HG03520 (cell line): ENCODE results near the gene MORC3.
"Not testable (repeated sequence)": the region's sequence is repeated elsewhere in the genome, so short reads cannot be mapped to it uniquely, and the experiment has no call there.

Experiments used
- ATAC-seq: cut with Tn5 transposase; IDR thresholded peaks from one replicate; pipeline ENCODE4 v1.9.1; 2021; ENCODE audit warnings: mild to moderate bottlenecking, moderate library complexity; ENCODE audit not compliant: unreplicated experiment

Gene MORC3, protein sequence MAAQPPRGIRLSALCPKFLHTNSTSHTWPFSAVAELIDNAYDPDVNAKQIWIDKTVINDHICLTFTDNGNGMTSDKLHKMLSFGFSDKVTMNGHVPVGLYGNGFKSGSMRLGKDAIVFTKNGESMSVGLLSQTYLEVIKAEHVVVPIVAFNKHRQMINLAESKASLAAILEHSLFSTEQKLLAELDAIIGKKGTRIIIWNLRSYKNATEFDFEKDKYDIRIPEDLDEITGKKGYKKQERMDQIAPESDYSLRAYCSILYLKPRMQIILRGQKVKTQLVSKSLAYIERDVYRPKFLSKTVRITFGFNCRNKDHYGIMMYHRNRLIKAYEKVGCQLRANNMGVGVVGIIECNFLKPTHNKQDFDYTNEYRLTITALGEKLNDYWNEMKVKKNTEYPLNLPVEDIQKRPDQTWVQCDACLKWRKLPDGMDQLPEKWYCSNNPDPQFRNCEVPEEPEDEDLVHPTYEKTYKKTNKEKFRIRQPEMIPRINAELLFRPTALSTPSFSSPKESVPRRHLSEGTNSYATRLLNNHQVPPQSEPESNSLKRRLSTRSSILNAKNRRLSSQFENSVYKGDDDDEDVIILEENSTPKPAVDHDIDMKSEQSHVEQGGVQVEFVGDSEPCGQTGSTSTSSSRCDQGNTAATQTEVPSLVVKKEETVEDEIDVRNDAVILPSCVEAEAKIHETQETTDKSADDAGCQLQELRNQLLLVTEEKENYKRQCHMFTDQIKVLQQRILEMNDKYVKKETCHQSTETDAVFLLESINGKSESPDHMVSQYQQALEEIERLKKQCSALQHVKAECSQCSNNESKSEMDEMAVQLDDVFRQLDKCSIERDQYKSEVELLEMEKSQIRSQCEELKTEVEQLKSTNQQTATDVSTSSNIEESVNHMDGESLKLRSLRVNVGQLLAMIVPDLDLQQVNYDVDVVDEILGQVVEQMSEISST

DNA sequence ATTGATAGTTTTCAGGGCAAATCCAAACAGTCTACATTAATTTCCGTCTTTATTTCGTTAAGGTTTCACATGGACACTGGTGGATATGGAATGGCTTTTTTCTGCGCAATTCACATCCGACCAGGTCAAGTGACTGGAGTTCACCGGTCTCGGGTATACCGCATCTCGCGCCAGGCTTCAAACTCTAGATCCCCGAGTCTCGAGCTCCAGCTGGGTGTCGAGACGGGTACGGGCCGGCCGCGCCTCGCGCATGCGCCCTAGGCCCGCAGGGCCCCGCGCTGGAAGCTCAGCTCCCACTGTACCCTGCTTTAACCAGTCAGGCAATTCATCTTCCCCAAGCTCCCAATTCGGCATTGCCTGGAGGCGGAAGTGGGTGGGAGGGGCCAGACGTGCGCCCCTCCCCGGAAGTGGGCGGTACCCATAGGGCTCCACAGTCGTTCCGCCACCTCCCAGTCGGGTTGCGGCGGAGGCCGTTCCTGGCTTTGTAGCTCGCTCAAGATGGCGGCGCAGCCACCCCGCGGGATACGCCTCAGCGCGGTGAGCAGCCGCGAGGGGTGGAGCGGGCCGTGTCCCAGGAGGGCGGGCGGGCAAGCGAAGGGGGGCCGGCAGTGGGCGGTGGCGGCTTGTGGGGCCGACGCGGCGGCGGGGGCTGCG lies at the start of gene MORC3:
TSS of gene MORC3 (plus strand) at position 431 of the 654 bp plus-strand sequence. CDS start at position 499, 68 bp downstream.
- peak; percentile 79 for ATAC-seq

DNA sequence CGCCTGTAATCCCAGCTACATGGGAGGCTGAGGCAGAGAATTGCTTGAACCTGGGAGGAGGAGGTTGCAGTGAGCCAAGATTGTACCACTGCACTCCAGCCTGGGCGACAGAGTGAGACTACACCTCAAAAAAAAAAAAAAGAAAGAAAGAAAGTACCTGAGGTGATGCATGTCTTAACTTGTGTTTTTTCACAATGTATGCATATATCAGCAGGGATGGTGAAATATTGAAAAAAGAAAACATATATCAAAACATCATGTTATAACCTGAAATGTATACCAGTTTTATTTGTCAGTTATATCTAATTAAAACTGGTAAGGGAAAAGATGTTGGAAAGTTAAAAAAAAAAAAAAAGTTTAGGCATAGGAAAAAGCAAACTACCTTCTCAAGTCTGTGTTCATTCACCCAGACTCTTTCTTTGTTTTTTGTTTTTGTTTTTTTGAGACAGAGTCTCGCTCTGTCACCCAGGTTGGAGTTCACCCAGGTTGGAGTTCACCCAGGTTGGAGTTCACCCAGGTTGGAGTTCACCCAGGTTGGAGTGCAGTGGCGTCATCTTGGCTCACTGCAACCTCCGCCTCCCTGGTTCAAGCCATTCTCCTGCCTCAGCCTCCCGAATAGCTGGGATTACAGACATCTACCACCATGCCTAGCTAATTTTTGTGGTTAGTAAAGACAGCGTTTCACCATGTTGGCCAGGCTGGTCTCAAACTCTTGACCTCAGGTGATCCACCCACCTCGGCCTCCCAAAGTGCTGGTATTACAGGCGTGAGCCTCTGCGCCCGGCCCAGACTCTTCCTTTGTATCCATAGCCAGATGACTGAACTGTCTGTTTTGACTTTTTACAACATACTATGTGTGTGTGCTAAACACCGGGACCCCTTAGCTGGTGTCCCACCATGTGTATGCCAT lies 49.0 kb upstream of the MORC3 start:
- ATAC-seq = not testable (repeated sequence)

DNA sequence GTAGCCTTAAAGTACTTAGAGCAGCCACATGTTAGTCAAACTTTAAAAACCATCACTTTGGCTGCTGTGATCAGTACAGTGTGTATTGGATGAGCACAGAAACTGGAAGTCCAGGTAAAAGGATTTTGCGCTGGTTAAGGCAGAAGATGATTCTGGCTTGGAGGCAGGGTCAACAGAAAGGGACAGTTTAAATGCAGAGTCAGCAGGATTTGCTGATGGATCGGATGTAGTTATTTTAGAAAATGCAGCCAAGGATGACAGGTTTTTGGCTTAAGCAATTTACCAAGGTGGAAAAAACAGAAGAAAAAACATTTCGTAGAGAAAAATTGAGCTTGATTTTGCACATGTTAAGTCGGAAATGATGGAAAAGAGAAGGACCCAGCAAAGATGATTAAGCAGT lies 45.9 kb upstream of the MORC3 start:
- ATAC-seq = no peak

DNA sequence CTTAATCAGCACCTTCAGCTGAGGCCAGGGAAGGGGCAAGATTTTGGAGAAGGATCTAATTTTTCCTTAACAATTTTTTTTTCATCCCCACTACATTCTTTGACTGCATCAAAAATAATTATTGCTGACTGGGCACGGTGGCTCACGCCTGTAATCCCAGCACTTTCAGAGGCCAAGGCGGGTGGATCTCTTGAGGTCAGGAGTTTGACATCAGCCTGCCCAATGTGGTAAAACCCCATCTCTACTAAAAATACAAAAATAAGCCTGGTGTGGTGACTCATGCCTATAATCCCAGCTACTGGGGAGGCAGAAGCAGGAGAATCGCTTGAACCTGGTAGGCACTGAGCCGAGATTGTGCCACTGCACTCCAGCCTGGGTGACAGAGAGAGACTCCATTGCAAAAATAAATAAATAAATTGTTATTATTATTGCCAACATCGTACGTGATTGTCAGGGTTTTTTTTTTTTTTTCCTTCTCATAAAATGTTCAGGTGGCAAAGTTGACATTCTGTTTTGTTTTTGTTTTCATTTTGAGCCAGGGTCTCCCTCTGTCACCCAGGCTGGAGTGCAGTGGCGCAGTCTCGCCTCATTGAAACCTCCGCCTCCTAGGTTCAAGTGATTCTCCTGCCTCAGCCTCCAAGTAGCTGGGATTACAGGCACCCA lies 37.3 kb upstream of the MORC3 start:
- ATAC-seq = no peak

DNA sequence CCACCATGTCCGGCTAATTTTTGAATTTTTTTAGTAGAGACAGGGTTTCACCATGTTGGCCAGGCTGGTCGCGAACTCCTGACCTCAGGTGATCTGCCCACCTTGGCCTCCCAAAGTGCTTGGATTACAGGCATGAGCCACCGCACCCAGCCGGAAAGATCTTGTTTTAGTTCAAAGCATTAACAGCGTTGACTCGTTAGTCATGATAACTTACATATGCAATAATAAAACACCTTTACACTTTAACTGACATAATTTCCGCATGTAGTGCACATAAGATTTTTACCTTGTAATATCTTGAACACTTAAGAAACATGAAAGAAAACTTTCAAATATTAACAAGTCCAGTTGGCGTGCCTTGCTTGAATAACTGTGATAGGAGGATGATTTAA lies 36.8 kb upstream of the MORC3 start:
- not testable (repeated sequence) for ATAC-seq

DNA sequence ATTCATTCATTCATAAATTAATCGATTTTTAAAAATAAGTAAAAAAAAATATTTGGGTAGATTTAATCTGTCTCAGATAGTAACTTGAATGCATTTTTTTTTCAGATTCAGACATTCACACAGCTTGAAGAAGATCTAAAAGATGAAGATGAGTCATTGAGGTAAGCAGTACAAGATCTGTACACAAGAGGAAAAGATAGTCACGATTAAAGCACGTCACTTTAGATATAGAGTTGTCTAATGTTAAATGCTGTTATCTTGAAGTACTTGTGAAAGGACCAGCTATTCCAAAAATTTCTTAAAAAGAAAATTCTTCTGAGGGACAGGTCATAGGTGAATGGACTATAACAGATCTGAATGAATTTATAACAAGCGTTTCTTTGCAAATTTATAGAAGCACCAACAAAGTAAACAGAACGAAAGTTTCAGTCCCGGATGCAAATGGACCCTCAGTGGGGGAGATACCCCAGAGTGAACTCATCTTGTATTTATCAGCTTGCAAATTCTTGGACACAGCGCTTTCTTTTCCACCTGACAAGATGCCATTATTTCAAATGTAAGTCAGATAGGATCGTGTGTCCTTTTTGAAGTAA lies 31.2 kb upstream of the MORC3 start:
- no peak for ATAC-seq

DNA sequence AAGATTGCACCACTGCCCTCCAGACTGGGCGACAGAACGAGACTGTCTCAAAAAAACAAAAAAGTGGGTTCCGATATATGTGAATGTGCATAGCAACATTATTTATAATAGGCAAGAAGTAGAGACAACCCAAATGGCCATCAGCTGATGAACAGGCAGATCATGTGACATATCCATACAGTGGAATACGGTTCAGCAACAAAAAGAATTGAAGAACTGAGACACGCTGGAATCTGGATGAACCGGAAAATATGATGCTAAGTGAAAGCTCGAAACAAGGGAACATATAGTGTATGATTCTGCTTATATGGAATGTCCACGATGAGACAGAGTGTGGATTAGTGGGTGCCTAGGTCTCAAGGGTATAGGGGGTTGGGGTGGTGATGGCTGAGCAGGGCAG lies 28.5 kb upstream of the MORC3 start:
- no peak for ATAC-seq

DNA sequence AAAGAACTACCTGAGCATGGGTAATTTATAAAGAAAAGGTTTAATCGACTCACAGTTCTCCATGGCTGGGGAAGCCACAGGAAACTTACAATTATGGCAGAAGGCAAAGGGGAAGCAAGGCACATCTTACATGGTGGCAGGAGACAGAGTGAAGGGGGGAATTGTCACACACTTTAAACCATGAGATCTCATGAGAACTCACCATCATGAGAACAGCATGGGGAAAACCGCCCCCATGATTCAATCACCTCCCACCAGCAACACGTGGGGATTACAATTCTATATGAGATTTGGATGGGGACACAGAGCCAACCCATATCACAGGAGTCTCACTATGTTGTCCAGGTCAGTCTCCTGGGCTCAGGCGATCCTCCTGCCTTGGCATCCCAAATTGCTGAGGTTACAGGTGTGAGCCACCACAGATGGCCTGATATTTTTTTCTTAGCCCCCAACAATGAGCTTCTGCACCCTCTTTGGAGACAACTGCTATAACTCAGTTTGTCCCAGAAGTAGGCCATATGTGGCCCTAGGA lies 22.5 kb upstream of the MORC3 start:
- no peak for ATAC-seq

DNA sequence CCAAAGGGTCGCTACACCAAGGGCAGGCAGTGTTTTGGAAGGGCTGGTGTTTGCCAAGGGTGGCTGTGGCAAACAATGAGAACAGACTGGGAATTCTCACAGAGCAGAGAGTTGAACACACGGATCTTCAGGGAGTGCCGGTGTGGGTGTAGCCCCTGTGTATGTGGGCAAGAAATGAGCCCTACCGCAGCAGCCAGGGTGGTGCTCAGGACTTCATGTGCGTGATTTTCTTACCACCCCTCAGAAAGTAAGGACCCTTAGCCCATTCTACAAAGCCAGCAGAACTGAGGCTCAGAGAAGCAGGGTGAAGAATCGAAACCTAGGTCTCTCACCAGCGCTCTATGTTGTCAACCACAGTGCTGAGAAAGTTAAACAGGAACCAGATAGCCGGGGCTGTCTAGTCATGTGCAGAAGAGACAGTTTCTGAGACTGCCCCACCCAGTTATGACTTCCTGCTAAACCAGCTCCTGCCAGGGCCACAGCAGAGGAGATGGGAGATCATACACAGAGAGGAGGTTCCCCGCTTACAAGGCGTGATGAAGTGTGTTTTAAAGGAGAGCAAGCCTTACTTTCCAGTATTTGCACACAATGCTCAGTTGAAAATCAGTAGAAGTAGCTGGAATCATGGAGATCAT lies 21.9 kb upstream of the MORC3 start:
- ATAC-seq = peak; percentile 96

DNA sequence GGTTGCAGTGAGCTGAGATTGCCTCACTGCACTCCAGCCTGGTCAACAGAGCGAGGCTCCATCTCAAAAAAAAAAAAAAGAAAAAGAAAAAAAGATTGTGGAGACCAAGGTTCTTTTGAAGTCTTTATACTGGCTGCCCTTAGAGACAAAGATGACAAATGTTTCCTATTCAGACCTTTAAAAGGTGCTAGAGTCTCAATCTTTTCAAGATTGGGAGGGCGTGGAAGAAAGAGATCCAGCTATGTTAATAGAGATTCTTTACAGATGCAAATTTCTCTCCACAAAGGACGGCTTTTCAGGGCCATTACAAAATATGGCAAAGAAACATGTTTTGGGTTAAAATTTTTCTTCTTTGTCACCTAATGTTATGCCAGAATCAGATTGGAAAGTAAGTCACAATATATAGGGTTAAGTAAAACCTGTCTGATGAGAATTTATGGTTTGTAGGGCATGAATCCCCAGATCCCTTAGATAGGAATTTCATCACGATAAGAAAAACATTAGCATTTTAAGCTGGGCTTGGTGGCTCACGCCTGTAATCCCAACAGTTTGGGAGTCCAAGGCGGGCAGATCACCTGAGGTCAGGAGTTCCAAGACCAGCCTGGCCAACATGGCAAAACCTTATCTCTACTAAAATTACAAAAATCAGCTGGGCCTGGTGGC lies 13.0 kb upstream of the MORC3 start:
- no peak for ATAC-seq

DNA sequence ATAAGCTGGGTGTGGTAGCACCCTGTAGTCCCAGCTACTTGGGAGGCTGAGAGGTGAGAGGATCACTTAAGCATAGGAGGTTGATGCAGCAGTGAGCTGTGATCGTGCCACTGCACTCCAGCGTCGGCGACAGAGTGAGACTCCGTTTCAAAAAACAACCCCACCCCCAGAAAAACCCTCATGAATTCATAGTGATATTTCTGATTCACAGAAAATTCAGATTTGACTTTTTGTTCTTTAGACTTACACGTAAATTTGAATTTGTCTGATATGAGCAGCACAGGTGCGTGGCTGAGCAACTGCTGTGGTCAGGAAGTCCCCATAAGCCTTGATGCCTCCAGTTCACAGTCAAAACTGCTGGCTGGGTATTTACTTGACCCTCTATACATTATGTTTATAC lies 10.0 kb upstream of the MORC3 start:
- ATAC-seq = peak; percentile 61

DNA sequence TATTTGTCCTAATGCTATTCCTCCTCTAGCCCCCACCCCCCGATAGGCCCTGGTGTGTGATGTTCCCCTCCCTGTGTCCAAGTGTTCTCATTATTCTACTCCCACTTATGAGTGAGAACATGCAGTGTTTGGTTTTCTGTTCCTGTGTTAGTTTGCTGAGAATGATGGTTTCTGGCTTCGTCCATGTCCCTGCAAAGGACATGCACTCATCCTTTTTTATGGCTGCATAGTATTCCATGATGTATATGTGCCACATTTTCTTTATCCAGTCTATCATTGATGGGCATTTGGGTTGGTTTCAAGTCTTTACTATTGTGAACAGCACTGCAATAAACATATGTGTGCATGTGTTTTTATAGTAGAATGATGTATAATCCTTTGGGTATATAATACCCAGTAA lies 6.6 kb upstream of the MORC3 start:
- ATAC-seq = not testable (repeated sequence)

DNA sequence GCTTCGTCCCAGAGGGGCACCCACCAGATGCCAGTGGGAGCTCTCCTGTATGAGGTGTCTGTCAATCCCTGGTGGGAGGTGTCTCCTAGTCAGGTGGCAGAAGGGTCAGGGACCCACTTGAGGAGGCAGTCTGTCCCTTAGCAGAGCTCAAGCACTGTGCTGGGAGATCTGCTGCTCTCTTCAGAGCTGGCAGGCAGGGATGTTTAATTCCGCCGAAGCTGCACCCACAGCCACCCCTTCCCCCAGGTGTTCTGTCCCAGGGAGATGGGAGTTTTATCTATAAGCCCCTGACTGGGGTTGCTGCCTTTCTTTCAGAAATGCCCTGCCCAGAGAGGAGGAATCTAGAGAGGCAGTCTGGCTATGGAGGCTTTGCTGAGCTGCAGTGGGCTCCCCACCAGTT lies 4.0 kb upstream of the MORC3 start:
- ATAC-seq = not testable (repeated sequence)

DNA sequence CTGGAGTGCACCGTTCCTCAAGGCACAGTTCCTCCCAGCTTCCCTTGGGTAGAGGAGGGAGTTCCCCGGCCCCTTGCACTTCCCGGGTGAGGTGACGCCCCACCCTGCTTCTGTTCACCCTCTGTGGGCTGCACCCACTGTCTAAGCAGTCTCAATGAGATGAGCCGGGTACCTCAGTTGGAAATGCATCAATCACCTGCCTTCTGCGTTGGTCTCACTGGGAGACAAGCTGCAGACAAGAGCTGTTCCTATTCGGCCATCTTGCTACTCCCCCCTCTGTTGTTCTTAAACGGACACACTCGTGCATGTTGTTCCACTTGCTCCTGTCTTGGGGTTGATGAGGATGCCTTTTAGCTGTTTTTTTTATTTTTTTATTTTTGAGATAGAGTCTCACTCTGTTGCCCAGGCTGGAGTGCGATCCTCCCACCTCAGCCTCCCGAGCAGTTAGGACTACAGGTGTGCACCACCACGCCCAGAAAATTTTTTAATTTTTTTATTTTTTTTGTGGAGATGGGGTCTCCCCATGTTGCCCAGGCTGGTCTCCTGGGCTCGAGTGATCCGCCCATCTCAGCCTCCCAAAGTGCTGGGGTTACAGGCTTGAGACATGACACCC lies 3.0 kb upstream of the MORC3 start:
- no peak for ATAC-seq

DNA sequence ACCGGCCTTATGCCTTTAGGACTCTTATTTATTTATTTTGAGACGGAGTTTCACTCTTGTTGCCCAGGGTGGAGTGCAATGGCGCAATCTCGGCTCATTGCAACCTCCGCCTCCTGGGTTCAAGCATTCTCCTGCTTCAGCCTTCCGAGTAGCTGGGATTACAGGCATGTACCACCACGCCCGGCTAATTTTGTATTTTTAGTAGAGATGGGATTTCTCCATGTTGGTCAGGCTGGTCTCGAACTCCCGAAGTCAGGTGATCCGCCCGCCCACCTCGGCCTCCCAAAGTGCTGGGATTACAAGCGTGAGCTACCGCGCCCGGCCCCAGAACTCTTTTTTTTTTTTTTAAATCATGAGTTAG lies 611 bp upstream of the MORC3 start:
- not testable (repeated sequence) for ATAC-seq

DNA sequence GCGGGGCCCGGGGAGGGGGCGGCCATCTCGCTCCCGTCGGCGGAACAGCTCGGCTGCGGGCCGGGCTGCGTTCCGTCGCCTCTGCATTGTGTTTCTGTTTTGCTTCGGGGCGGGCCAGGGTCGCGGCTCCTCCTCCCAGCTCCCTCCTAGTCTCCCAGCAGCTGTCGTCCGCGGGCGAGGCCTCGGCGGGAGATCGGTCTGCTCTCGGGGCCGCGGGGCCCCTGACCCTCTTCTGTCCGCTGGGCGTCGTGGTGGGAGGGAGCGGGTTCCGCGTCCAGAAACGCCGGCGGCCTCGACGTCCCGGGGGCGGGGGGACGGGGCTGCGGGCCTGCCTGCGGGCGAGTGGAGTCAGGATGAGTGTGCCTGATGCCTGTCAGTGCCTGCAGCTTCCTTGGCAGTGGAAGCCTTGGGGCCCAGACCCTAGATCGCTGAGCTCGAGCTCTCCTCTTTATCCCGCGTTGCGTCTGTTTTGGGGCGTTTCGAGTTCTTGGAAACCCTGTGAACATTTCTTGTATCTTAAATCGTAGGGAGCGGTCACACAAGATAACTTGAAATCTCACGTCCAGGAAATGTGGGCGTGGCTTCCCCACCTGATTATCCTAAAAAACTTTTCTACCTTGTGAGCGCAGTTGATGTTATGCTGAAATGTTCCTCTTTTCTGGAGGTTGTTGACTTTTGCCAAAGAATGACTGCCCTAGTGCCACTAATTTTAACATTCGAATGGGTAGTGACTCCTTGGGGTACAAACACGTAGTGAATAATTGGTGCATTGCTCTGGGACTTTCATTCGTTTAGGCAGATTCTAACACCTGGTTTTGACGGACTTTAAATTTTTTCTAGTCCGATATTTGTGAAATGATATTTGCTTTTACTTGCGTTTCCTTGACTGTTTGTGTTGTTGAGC lies 676 bp downstream of the MORC3 start:
- ATAC-seq = peak; percentile 38
